RWPE2 (cell line): ENCODE results near the gene DACH1.

Experiments used
- ATAC-seq: fragments of 200-7000 bp; cut with Tn5 transposase; 3 replicates; pipeline ENCODE4 v1.9.1; 2021; ENCODE audit warnings: low read depth
- DNase-seq: peaks from one replicate; pipeline ENCODE4 v3.0.0-alpha.2; 2020; ENCODE audit warnings: low spot score
- H3K27ac ChIP-seq: fragments of 450-650 bp; 2 replicates; pipeline ENCODE4 v1.5.1; 2017; ENCODE audit warnings: mild to moderate bottlenecking; ENCODE audit not compliant: poor library complexity, severe bottlenecking
- H3K27me3 ChIP-seq: fragments of 250-450 bp; sonication (Bioruptor Pico); 2 replicates; pipeline ENCODE4 v1.5.1; 2021; ENCODE audit warnings: mild to moderate bottlenecking, moderate library complexity; ENCODE audit not compliant: insufficient read depth, poor library complexity, severe bottlenecking
- H3K36me3 ChIP-seq: fragments of 250-450 bp; sonication (Bioruptor Pico); 2 replicates; pipeline ENCODE4 v1.5.1; 2020; ENCODE audit warnings: low read depth, mild to moderate bottlenecking, moderate library complexity
- H3K4me1 ChIP-seq: fragments of 250-450 bp; sonication (Bioruptor Pico); 2 replicates; pipeline ENCODE4 v1.5.1; 2021; ENCODE audit warnings: mild to moderate bottlenecking, moderate library complexity; ENCODE audit not compliant: insufficient read depth, poor library complexity, severe bottlenecking
- H3K4me3 ChIP-seq: fragments of 250-450 bp; sonication (Bioruptor Pico); 2 replicates; pipeline ENCODE4 v1.5.1; 2021; ENCODE audit warnings: mild to moderate bottlenecking, moderate library complexity; ENCODE audit not compliant: severe bottlenecking
- H3K9me3 ChIP-seq: fragments of 250-450 bp; sonication (Bioruptor Pico); 2 replicates; pipeline ENCODE4 v1.5.1; 2021; ENCODE audit warnings: mild to moderate bottlenecking, moderate library complexity; ENCODE audit not compliant: severe bottlenecking
- TF ChIP-seq, protein P1 (sequence below): fragments of 450-650 bp; IDR thresholded peaks from one replicate; pipeline ENCODE4 v1.5.1; 2017; ENCODE audit warnings: mild to moderate bottlenecking, moderate library complexity; ENCODE audit not compliant: poor library complexity, severe bottlenecking

The DACH1 gene

DNA sequence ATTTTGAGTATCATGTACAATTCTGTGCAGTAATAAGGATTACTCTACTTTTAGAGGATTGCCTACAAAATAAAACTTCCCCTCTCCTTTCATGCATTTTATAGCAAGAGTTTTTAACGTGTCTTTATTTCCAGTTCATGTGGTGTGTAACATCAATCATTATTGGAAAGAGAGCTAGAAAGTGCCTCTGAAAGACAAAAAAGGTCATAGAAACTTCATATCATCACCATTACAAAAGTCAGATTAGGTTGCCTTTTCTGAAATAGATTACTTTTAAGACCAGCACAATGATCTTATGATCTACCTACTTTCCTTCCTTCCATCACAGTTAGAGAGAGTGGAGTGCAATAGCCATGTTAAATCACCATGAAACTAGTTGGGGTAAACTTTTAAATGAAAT is 12.6 kb downstream of the DACH1 start:
- TF ChIP-seq, protein P1, sequence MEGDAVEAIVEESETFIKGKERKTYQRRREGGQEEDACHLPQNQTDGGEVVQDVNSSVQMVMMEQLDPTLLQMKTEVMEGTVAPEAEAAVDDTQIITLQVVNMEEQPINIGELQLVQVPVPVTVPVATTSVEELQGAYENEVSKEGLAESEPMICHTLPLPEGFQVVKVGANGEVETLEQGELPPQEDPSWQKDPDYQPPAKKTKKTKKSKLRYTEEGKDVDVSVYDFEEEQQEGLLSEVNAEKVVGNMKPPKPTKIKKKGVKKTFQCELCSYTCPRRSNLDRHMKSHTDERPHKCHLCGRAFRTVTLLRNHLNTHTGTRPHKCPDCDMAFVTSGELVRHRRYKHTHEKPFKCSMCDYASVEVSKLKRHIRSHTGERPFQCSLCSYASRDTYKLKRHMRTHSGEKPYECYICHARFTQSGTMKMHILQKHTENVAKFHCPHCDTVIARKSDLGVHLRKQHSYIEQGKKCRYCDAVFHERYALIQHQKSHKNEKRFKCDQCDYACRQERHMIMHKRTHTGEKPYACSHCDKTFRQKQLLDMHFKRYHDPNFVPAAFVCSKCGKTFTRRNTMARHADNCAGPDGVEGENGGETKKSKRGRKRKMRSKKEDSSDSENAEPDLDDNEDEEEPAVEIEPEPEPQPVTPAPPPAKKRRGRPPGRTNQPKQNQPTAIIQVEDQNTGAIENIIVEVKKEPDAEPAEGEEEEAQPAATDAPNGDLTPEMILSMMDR, result no peak
- DNase-seq (no peak), ATAC-seq (no peak)
- Histone ChIP-seq H3K4me1 (no peaks in the 10 kb centered on the region), H3K27ac (no peak overlapping the region), H3K36me3 (no peaks in the 10 kb centered on the region), H3K4me3 (no peak overlapping the region), H3K9me3 (no peaks in the 10 kb centered on the region), H3K27me3 (peaks cover 18% of the 10 kb centered on the region)

DNA sequence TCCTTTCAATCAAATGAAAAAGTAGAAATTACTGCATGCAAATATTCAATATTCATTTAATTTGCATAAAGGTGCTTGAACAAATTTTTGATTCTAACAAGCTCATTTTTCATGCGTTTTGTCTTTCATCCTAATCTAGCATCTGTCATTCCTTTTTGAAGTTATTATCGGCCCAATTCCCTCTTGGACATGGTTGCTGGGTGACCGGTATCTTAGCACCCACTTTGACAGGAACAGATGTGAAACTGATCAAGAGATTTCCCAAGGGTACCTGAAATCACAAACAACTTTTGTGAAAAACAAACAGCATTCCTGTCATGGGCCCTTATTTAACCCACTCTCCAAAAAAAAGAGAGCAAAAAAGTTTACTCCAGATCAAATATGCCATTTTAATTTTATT is 13.3 kb downstream of the DACH1 start:
- TF ChIP-seq, protein P1, result no peak
- no peak for DNase-seq

DNA sequence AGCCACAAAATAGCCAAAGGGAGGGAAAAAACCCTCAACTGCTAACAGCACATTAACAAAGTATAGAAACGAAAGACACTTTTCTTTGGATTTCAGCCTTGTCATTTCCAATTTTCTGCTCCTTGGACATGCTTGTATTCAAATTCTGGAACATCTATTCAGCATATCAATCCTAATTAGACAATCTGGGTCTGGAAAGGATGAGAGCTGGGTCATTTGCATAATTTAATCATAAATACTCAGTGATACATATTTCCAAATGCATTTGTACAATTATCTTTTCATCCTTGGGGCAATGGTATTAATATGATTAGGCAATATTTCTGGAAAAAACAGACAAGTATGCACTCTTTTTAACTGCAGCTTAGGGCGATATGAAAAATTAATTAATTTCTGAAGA is 14.3 kb downstream of the DACH1 start:
- TF ChIP-seq, protein P1, result no peak
- Histone ChIP-seq H3K27me3 (peaks cover 8% of the 10 kb centered on the region), H3K27ac (no peak overlapping the region), H3K36me3 (no peaks in the 10 kb centered on the region), H3K4me1 (no peaks in the 10 kb centered on the region), H3K4me3 (no peak overlapping the region), H3K9me3 (no peaks in the 10 kb centered on the region)
- no peak for ATAC-seq
- no peak for DNase-seq

More for the DNA sequence above, 13.3 kb downstream of the DACH1 start:
- Histone ChIP-seq H3K27me3 (peaks cover 12% of the 10 kb centered on the region), H3K36me3 (no peaks in the 10 kb centered on the region), H3K4me1 (no peaks in the 10 kb centered on the region), H3K27ac (no peak overlapping the region), H3K4me3 (no peak overlapping the region), H3K9me3 (no peaks in the 10 kb centered on the region)
- ATAC-seq, result no peak

DNA sequence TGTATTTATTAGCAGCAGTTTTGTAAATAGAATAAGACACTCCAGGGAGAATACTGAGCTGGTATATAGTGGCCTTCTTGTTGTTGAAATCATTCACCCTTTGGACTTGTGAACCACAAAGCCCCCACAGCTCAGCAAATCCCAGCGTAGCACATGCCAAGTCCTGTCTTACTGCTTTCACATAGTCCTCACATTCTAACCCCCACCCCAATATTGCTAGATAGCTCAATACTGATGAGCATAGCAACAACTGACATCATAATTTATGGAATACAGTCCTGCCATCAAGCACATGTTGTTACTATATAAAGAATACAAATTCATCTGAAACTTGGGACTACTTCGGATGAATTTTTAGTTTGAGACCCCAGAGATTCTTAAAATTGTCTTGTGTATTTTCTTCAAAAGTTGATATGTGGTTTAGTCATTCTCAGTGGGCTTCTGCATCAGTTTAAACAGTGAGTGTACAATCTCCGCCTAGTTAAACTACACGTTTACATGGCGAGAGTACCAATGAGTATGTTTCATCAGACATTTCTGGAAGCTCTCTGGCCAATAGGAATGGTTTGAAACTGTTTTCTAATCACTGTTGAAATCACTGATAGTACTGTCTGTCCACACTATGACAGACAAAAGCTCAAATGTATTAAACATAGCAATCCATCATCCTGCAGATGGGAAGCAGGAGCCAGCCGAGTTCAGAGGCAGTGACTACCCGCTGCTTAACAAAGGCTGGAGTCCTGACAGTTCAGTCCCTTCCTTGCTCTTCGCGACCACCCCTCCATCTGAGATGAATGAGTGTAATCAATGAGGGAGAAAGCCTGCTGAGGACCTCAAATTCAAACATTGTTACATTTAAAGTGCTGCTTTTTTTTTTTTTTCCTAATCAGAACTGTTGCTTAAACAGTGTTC is 15.2 kb downstream of the DACH1 start:
- Histone ChIP-seq H3K27me3 (peaks cover 8% of the 10 kb centered on the region), H3K4me1 (no peaks in the 10 kb centered on the region), H3K4me3 (no peak overlapping the region), H3K9me3 (no peaks in the 10 kb centered on the region), H3K36me3 (no peaks in the 10 kb centered on the region), H3K27ac (no peak overlapping the region)
- ATAC-seq (no peak), DNase-seq (no peak)
- TF ChIP-seq, protein P1, result no peak

DNA sequence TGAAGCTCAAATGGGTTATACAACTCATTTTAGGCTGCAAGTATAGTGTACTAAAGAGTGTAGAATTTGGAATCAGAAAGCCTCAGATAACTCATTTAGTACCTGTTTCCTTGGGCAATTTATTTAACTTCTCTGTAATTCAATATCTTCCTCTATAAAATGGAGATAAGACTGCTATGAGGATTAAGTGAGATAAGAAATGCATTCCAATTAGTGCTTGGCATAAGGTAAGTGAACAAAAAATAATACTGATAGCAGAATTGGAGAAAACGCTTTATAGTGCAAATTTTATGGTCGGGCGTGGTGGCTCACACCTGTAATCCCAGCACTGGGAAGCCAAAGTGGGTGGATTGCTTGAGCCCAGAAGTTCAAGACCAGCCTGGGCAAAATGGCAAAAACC is 25.0 kb downstream of the DACH1 start:
- Histone ChIP-seq H3K36me3 (no peaks in the 10 kb centered on the region), H3K27ac (no peak overlapping the region), H3K9me3 (no peaks in the 10 kb centered on the region), H3K27me3 (no peaks in the 10 kb centered on the region), H3K4me1 (no peaks in the 10 kb centered on the region), H3K4me3 (no peak overlapping the region)
- DNase-seq, result no peak
- TF ChIP-seq, protein P1, result no peak
- ATAC-seq, result no peak
